Smooth muscle cell (in vitro differentiated cells): ENCODE results near the gene CREB3L1. TPM values are rescaled to one million over a fixed set of nuclear protein-coding genes. Genes with fewer than 3 reads are reported as not detected.
A peak's percentile ranks its signal among the peaks of the same experiment; 100 is the strongest.

Source experiments
- DNase-seq: peaks from one replicate; lab custom pipeline; 2025; ENCODE audit not compliant: unreplicated experiment; lab: John Stamatoyannopoulos, UW
- H2AFZ ChIP-seq: fragments of 200-600 bp; sonication (generic); 2 replicates; pipeline ENCODE4 v1.6.0; 2016; ENCODE audit warnings: antibody characterized with exemption, low read depth, mild to moderate bottlenecking
- H3F3A ChIP-seq: fragments of 200-600 bp; sonication (generic); 2 replicates; pipeline ENCODE4 v1.6.0; 2017; ENCODE audit warnings: antibody characterized with exemption, low read depth
- H3K27ac ChIP-seq: fragments of 200-600 bp; sonication (generic); 2 replicates; pipeline ENCODE4 v1.5.1; 2016; ENCODE audit warnings: low read depth, mild to moderate bottlenecking
- H3K27me3 ChIP-seq: fragments of 200-600 bp; sonication (generic); 2 replicates; pipeline ENCODE4 v1.6.1; 2016; ENCODE audit warnings: low read depth, mild to moderate bottlenecking
- H3K36me3 ChIP-seq: fragments of 200-600 bp; sonication (generic); 2 replicates; pipeline ENCODE4 v1.5.1; 2016; ENCODE audit warnings: low read depth
- H3K4me1 ChIP-seq: fragments of 200-600 bp; sonication (generic); 2 replicates; pipeline ENCODE4 v1.5.1; 2016; ENCODE audit warnings: low read depth
- H3K4me2 ChIP-seq: fragments of 200-600 bp; sonication (generic); 2 replicates; pipeline ENCODE4 v1.6.0; 2016; ENCODE audit warnings: mild to moderate bottlenecking
- H3K4me3 ChIP-seq: fragments of 200-600 bp; sonication (generic); 2 replicates; pipeline ENCODE4 v1.5.1; 2016; ENCODE audit warnings: mild to moderate bottlenecking
- H3K79me2 ChIP-seq: fragments of 200-600 bp; sonication (generic); 2 replicates; pipeline ENCODE4 v1.6.0; 2016; ENCODE audit warnings: low read depth, mild to moderate bottlenecking
- H3K9ac ChIP-seq: fragments of 200-600 bp; sonication (generic); 2 replicates; pipeline ENCODE4 v1.6.0; 2016; ENCODE audit warnings: low read depth
- H3K9me3 ChIP-seq: fragments of 200-600 bp; sonication (generic); replicated peaks from 2 replicates; pipeline ENCODE4 v1.5.1; 2016; ENCODE audit warnings: low read depth
- H4K20me1 ChIP-seq: fragments of 200-600 bp; sonication (generic); 2 replicates; pipeline ENCODE4 v1.6.0; 2016; ENCODE audit warnings: low read depth
- CTCF ChIP-seq: fragments of 200-600 bp; sonication (generic); IDR thresholded peaks from 2 replicates; pipeline ENCODE4 v1.5.1; 2017; ENCODE audit warnings: borderline replicate concordance, mild to moderate bottlenecking, antibody characterized with exemption; ENCODE audit not compliant: insufficient read depth, poor library complexity, severe bottlenecking
- WGBS: methylation state at CpG from one replicate; pipeline ENCODE4 v1.1.7; 2016; ENCODE audit warnings: low lambda C conversion rate; 5-methylcytosine and 5-hydroxymethylcytosine counted together
- polyA plus RNA-seq: library from polyadenylated mRNA; unstranded; fragments of >200 nt; fragmentation: Nextera tagmentation; extraction: Ambion mirVana; gene quantifications from 2 replicates; pipeline ENCODE4 v1.2.1, GENCODE V29; 2016
- total RNA-seq: library from RNA; depleted of rRNA; stranded (reverse); fragments of >200 nt; gene quantifications from 2 replicates; pipeline ENCODE4 v1.2.3, GENCODE V29; 2014

The CREB3L1 gene
- total and polyA plus RNA-seq, 2 experiments from 2014 or later, result 63.3 to 437 TPM

DNA sequence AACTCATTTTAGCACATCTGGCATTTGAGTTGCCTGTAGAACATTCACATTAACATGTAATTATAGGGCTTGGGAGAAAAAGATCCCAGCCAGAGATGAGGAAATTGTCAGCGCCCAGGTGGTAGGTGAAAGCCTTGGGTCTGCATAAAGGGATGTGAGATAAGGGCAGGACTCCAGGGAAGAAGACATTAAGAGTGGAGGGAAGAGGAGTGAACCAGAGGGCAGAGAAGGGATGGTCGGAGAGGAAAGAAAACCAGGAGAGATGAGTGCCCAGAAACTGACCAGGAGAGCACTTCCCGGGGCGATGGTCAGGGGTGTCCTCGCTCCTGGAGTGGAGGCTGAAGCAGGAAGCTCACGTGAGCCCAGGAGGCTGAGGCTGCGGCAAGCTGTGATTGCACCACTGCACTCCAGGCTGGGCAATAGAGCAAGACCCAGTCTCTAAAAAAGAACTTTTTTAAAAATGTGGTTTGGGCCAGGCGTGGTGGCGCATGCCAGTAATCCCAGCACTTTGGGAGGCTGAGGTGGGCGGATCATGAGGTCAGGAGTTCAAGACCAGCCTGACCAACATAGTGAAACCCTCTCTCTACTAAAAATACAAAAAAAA is 49.5 kb downstream of the CREB3L1 start:
- no peak overlapping the region for H3K4me3 ChIP-seq
- H3K27me3 ChIP-seq, result no peaks in the 10 kb centered on the region
- peaks cover 12% of the 10 kb centered on the region for H3K4me1 ChIP-seq
- H3F3A ChIP-seq, result peaks cover 14% of the 10 kb centered on the region
- H3K27ac ChIP-seq, result no peak overlapping the region
- H4K20me1 ChIP-seq, result no peaks in the 10 kb centered on the region
- no peaks in the 10 kb centered on the region for H3K9me3 ChIP-seq
- H2AFZ ChIP-seq, result no peak overlapping the region
- no peak for DNase-seq
- no peak for TF ChIP-seq CTCF
- H3K36me3 ChIP-seq, result no peaks in the 10 kb centered on the region
- 76% methylated on average over 10 of the region's 10 CpGs for WGBS
- H3K9ac ChIP-seq, result no peak overlapping the region
- no peaks in the 10 kb centered on the region for H3K79me2 ChIP-seq
- H3K4me2 ChIP-seq, result no peak overlapping the region

GRCh38 chr11:46327829-46328228 is 50.4 kb downstream of the CREB3L1 start:
- Histone ChIP-seq H3K9me3 (no peaks in the 10 kb centered on the region), H3K4me3 (no peak overlapping the region), H3K79me2 (no peaks in the 10 kb centered on the region), H3K9ac (no peak overlapping the region), H2AFZ (no peak overlapping the region), H4K20me1 (no peaks in the 10 kb centered on the region), H3K27me3 (peaks cover 4% of the 10 kb centered on the region), H3K36me3 (no peaks in the 10 kb centered on the region), H3F3A (peaks cover 8% of the 10 kb centered on the region), H3K4me1 (peaks cover 19% of the 10 kb centered on the region), H3K4me2 (no peak overlapping the region), H3K27ac (no peak overlapping the region)
- no peak for TF ChIP-seq CTCF
- 93% methylated on average over 8 of the region's 8 CpGs for WGBS
- no peak for DNase-seq

DNA sequence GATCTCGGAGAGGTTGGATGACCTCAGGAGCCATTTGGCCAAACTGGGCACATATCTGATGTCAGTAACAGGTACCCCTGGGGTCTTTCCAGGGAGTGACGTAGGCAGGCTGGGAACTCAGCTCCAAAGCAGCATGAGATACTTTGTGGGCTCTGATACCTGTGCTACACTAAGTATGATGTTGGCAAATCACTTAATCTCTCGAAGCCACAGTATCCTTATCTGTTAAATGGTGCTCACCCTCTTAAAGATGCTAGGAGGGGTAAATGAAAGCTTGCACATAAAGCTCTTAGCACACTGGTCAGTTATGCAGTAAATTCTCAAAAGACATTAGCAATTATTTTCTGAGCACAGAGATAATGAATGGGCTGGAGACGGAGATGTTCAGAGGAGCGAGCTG is 52.7 kb downstream of the CREB3L1 start:
- no peak overlapping the region for H3K27ac ChIP-seq
- no peak for TF ChIP-seq CTCF
- no peaks in the 10 kb centered on the region for H3K79me2 ChIP-seq
- peaks cover 4% of the 10 kb centered on the region for H3K27me3 ChIP-seq
- H3K4me3 ChIP-seq, result no peak overlapping the region
- H3F3A ChIP-seq, result peaks cover 8% of the 10 kb centered on the region
- no peak overlapping the region for H3K9ac ChIP-seq
- H3K36me3 ChIP-seq, result no peaks in the 10 kb centered on the region
- 50% methylated on average over 5 of the region's 5 CpGs for WGBS
- H3K9me3 ChIP-seq, result no peaks in the 10 kb centered on the region
- peaks cover 22% of the 10 kb centered on the region for H3K4me1 ChIP-seq
- no peak overlapping the region for H2AFZ ChIP-seq
- H4K20me1 ChIP-seq, result no peaks in the 10 kb centered on the region
- no peak for DNase-seq
- H3K4me2 ChIP-seq, result peak overlapping the region; percentile 10
